Right atrium auricular region (tissue), 2 donors: ENCODE data around the gene LRRC25. TPM values are rescaled to one million over a fixed set of nuclear protein-coding genes. Genes with fewer than 3 reads are reported as not detected.

ENCODE experiments used
- DNase-seq: peaks from one replicate; pipeline ENCODE4 v3.0.0-alpha.2; 2019; ENCODE audit warnings: low spot score
- H3K27ac ChIP-seq, 2 donors: fragments of 200-600 bp; sonication (generic); 1 replicate in 1 of 2; 2 replicates in 1 of 2; pipeline ENCODE4 v1.5.1; 2016 to 2019
- H3K27me3 ChIP-seq, 2 donors: fragments of 200-600 bp; sonication (generic); one replicate each; pipeline versions ENCODE4 v1.5.1 to v1.6.0; 2017 to 2019
- H3K36me3 ChIP-seq: fragments of 200-600 bp; sonication (generic); one replicate; pipeline ENCODE4 v1.5.1; 2016
- H3K4me1 ChIP-seq, 2 donors: fragments of 200-600 bp; sonication (generic); one replicate each; pipeline versions ENCODE4 v1.5.1 to v1.6.0; 2017 to 2019
- H3K4me3 ChIP-seq, 2 donors: fragments of 200-600 bp; sonication (generic); 1 replicate in 1 of 2; 2 replicates in 1 of 2; pipeline ENCODE4 v1.5.1; 2017 to 2019; ENCODE audit warnings: mild to moderate bottlenecking in 1 of 2, moderate library complexity in 1 of 2
- H3K9me3 ChIP-seq, 2 donors: fragments of 200-600 bp; sonication (generic); one replicate each; pipeline ENCODE4 v1.5.1; 2019
- CTCF ChIP-seq, 2 donors: fragments of 200-600 bp; sonication (generic); IDR thresholded peaks; one replicate each; pipeline ENCODE4 v1.5.1; 2019; ENCODE audit warnings: antibody characterized with exemption in 2 of 2
- total RNA-seq, 2 donors: library from RNA; depleted of rRNA; stranded (reverse); fragments of >200 nt; gene quantifications; one replicate each; pipeline ENCODE4 v1.1.0, GENCODE V29; 2016

The LRRC25 gene
- total RNA-seq, 2 donors from 2014 or later, result 2.6 to 6.8 TPM

GRCh38 chr19:18392417-18392816 lies 5.0 kb downstream of the LRRC25 start:
- Histone ChIP-seq H3K27ac (peak overlapping the region in 1 of 2 donors; percentile 28), H3K27me3 (no peaks in the 10 kb centered on the region), H3K9me3 (no peaks in the 10 kb centered on the region), H3K4me3 (no peak overlapping the region), H3K36me3 (no peaks in the 10 kb centered on the region), H3K4me1 (peaks cover 0 to 15% of the 10 kb centered on the region in 2 donors)
- peak; percentile 72 for DNase-seq
- TF ChIP-seq CTCF (IDR thresholded peaks at IDR 0.05), result no peak

- Histone ChIP-seq H3K4me1 (peaks cover 0 to 14% of the 10 kb centered on the region in 2 donors), H3K27me3 (no peaks in the 10 kb centered on the region), H3K4me3 (no peak overlapping the region), H3K36me3 (no peaks in the 10 kb centered on the region), H3K9me3 (no peaks in the 10 kb centered on the region), H3K27ac (no peak overlapping the region)
- DNase-seq, result no peak
- no peak for TF ChIP-seq CTCF (IDR thresholded peaks at IDR 0.05)
Observed at GRCh38 chr19:18391509-18392075, 5.8 kb downstream of the LRRC25 start.

GRCh38 chr19:18390065-18390907 lies 7.1 kb downstream of the LRRC25 start:
- H3K9me3 ChIP-seq, result no peaks in the 10 kb centered on the region
- no peak for DNase-seq
- peaks cover 0 to 25% of the 10 kb centered on the region in 2 donors for H3K4me1 ChIP-seq
- no peaks in the 10 kb centered on the region for H3K27me3 ChIP-seq
- no peaks in the 10 kb centered on the region for H3K36me3 ChIP-seq
- H3K4me3 ChIP-seq, result no peak overlapping the region
- TF ChIP-seq CTCF (IDR thresholded peaks at IDR 0.05), result no peak
- no peak overlapping the region for H3K27ac ChIP-seq

- no peak overlapping the region for H3K27ac ChIP-seq
- H3K27me3 ChIP-seq, result no peaks in the 10 kb centered on the region
- H3K36me3 ChIP-seq, result no peaks in the 10 kb centered on the region
- DNase-seq, result no peak
- no peak for TF ChIP-seq CTCF (IDR thresholded peaks at IDR 0.05)
- H3K4me3 ChIP-seq, result no peak overlapping the region
- H3K9me3 ChIP-seq, result no peaks in the 10 kb centered on the region
- peaks cover 0 to 25% of the 10 kb centered on the region in 2 donors for H3K4me1 ChIP-seq
Observed at GRCh38 chr19:18389726-18390064, 7.7 kb downstream of the LRRC25 start.

GRCh38 chr19:18388960-18389725 lies 8.3 kb downstream of the LRRC25 start:
- no peak for DNase-seq
- H3K4me1 ChIP-seq, result peaks cover 0 to 25% of the 10 kb centered on the region in 2 donors
- no peaks in the 10 kb centered on the region for H3K9me3 ChIP-seq
- no peak overlapping the region for H3K27ac ChIP-seq
- H3K4me3 ChIP-seq, result peak overlapping the region in 1 of 2 donors; percentile 44
- no peaks in the 10 kb centered on the region for H3K27me3 ChIP-seq
- TF ChIP-seq CTCF (IDR thresholded peaks at IDR 0.05), result no peak
- no peaks in the 10 kb centered on the region for H3K36me3 ChIP-seq
